Neural progenitor cell (in vitro differentiated cells): ENCODE results near the gene BTBD9. TPM values are rescaled to one million over a fixed set of nuclear protein-coding genes. Genes with fewer than 3 reads are reported as not detected.
A peak's percentile ranks its signal among the peaks of the same experiment; 100 is the strongest.

Experiments used
- DNase-seq: peaks from one replicate; pipeline ENCODE4 v3.0.0-alpha.2; 2016; ENCODE audit warnings: low spot score
- H2AFZ ChIP-seq: fragments of 200-600 bp; sonication (generic); replicated peaks from 2 replicates; pipeline ENCODE4 v1.6.1; 2016; ENCODE audit warnings: antibody characterized with exemption
- H3F3A ChIP-seq: fragments of 200-600 bp; sonication (generic); 2 replicates; pipeline ENCODE4 v1.6.1; 2016; ENCODE audit warnings: antibody characterized with exemption, low read depth
- H3K27ac ChIP-seq: fragments of 200-600 bp; sonication (generic); 2 replicates; pipeline ENCODE4 v1.5.1; 2016; ENCODE audit warnings: mild to moderate bottlenecking
- H3K27me3 ChIP-seq: fragments of 200-600 bp; sonication (generic); 2 replicates; pipeline ENCODE4 v1.6.1; 2016; ENCODE audit warnings: mild to moderate bottlenecking, moderate library complexity
- H3K36me3 ChIP-seq: fragments of 200-600 bp; sonication (generic); 2 replicates; pipeline ENCODE4 v1.5.1; 2016
- H3K4me1 ChIP-seq: fragments of 200-600 bp; sonication (generic); 2 replicates; pipeline ENCODE4 v1.6.1; 2016; ENCODE audit warnings: mixed run types
- H3K4me2 ChIP-seq: fragments of 200-600 bp; sonication (generic); 2 replicates; pipeline ENCODE4 v1.6.1; 2016
- H3K4me3 ChIP-seq: fragments of 200-600 bp; sonication (generic); 2 replicates; pipeline ENCODE4 v1.5.1; 2016
- H3K79me2 ChIP-seq: fragments of 200-600 bp; sonication (generic); 2 replicates; pipeline ENCODE4 v1.6.1; 2016; ENCODE audit warnings: low read depth
- H3K9ac ChIP-seq: fragments of 200-600 bp; sonication (generic); 2 replicates; pipeline ENCODE4 v1.6.1; 2016
- H3K9me3 ChIP-seq: fragments of 200-600 bp; sonication (generic); 2 replicates; pipeline ENCODE4 v1.5.1; 2016; ENCODE audit warnings: low read depth
- H4K20me1 ChIP-seq: fragments of 200-600 bp; sonication (generic); 2 replicates; pipeline ENCODE4 v1.6.1; 2016; ENCODE audit warnings: low read depth
- H3K27ac Mint-ChIP-seq: 3 replicates; pipeline ENCODE4 v1.8.0; 2021; ENCODE audit warnings: mixed read lengths
- H3K27me3 Mint-ChIP-seq: 2 replicates; pipeline ENCODE4 v1.8.0; 2022; ENCODE audit warnings: low read depth, mild to moderate bottlenecking, inconsistent platforms, moderate library complexity, mixed read lengths; ENCODE audit not compliant: insufficient read depth
- H3K36me3 Mint-ChIP-seq: 3 replicates; pipeline ENCODE4 v1.8.0; 2021; ENCODE audit warnings: mixed read lengths
- H3K4me1 Mint-ChIP-seq: 3 replicates; pipeline ENCODE4 v1.8.0; 2021; ENCODE audit warnings: mixed read lengths
- H3K4me3 Mint-ChIP-seq: 3 replicates; pipeline ENCODE4 v1.8.0; 2021; ENCODE audit warnings: mild to moderate bottlenecking, moderate library complexity, mixed read lengths
- H3K9me3 Mint-ChIP-seq: 3 replicates; pipeline ENCODE4 v1.8.0; 2020; ENCODE audit warnings: mixed read lengths
- EZH2 ChIP-seq: fragments of 200-600 bp; sonication (generic); IDR thresholded peaks from 2 replicates; pipeline ENCODE4 v1.6.1; 2017; ENCODE audit warnings: antibody characterized with exemption, mild to moderate bottlenecking, moderate library complexity
- EZH2phosphoT487 ChIP-seq: fragments of 200-600 bp; sonication (generic); IDR thresholded peaks from 2 replicates; pipeline ENCODE4 v1.6.1; 2017; ENCODE audit warnings: antibody characterized with exemption
- total RNA-seq: library from RNA; depleted of rRNA; stranded (reverse); fragments of >200 nt; gene quantifications from 2 replicates; pipeline ENCODE4 v1.2.3, GENCODE V29; 2015; ENCODE audit warnings: low replicate concordance
- TF ChIP-seq, protein P1 (sequence below): fragments of 200-600 bp; sonication (generic); IDR thresholded peaks from 2 replicates; pipeline ENCODE4 v1.5.1; 2017; ENCODE audit warnings: antibody characterized with exemption, mild to moderate bottlenecking

Gene BTBD9
- total RNA-seq, 1 donor from 2014 or later, result 16.9 TPM

DNA sequence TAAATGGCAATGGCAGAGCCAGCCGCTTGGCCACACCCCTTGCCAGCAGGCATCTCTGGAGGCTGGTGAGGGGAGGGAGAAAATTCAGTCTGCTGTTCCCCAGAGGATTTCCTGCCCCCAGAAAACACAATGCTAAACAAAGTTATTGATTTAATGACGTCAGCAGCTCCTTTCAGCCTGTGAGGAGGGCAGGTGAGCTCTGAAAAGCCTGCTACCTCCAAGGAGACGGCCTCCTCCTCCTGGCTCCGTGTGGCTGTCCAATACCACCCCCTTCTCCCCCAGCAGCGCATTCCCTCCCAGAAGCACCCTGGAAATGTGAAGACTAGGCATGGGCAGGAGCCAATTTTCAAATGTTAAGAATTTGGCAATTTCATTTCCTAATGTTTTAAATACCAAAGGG is 427.1 kb downstream of the BTBD9 start:
- Histone ChIP-seq H3K27ac (peak overlapping the region; percentile 36), H2AFZ (peak overlapping the region; percentile 69), H3K79me2 (no peaks in the 10 kb centered on the region), H3K27me3 (no peaks in the 10 kb centered on the region), H3K9me3 (no peaks in the 10 kb centered on the region), H3K36me3 (no peaks in the 10 kb centered on the region), H3K9ac (no peak overlapping the region), H3K4me3 (no peak overlapping the region), H3F3A (peaks cover 11% of the 10 kb centered on the region), H4K20me1 (no peaks in the 10 kb centered on the region), H3K4me2 (peak overlapping the region; percentile 46), H3K4me1 (peaks cover 40% of the 10 kb centered on the region)
- Mint-ChIP-seq H3K9me3 (no peaks in the 10 kb centered on the region), H3K36me3 (no peaks in the 10 kb centered on the region), H3K4me1 (peaks cover 64% of the 10 kb centered on the region), H3K4me3 (peak overlapping the region; percentile 24), H3K27ac (no peak overlapping the region), H3K27me3 (peaks cover 2% of the 10 kb centered on the region)
- no peak for TF ChIP-seq EZH2phosphoT487
- TF ChIP-seq EZH2, result no peak
- TF ChIP-seq, protein P1, sequence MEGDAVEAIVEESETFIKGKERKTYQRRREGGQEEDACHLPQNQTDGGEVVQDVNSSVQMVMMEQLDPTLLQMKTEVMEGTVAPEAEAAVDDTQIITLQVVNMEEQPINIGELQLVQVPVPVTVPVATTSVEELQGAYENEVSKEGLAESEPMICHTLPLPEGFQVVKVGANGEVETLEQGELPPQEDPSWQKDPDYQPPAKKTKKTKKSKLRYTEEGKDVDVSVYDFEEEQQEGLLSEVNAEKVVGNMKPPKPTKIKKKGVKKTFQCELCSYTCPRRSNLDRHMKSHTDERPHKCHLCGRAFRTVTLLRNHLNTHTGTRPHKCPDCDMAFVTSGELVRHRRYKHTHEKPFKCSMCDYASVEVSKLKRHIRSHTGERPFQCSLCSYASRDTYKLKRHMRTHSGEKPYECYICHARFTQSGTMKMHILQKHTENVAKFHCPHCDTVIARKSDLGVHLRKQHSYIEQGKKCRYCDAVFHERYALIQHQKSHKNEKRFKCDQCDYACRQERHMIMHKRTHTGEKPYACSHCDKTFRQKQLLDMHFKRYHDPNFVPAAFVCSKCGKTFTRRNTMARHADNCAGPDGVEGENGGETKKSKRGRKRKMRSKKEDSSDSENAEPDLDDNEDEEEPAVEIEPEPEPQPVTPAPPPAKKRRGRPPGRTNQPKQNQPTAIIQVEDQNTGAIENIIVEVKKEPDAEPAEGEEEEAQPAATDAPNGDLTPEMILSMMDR, result no peak
- DNase-seq, result peak; percentile 47

DNA sequence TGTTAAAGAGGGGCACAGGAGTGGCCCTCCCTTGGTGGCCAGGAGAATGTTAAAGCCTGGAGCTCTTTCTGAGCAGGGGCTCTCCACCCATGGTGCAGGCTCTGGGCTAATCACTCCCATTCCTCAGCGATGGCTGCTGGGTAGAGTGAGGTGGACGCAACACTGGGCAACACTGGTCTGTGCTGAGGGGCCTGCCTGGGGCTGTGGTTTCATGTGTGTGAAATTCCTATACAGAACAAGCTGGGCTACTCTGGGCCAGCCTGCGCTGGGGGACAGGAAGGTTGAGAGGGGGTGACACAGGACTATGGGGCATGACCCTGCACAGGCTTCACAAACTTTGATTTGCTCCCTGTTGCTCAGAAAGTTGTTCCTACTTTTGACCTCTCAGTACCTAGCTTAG is 427.6 kb downstream of the BTBD9 start:
- H4K20me1 ChIP-seq, result no peaks in the 10 kb centered on the region
- H3F3A ChIP-seq, result peaks cover 11% of the 10 kb centered on the region
- no peak overlapping the region for H3K4me2 ChIP-seq
- H3K79me2 ChIP-seq, result no peaks in the 10 kb centered on the region
- H3K27ac ChIP-seq, result no peak overlapping the region
- no peaks in the 10 kb centered on the region for H3K36me3 ChIP-seq
- no peak for TF ChIP-seq EZH2
- peaks cover 40% of the 10 kb centered on the region for H3K4me1 ChIP-seq
- Mint-ChIP-seq H3K4me1 (peaks cover 66% of the 10 kb centered on the region), H3K9me3 (no peaks in the 10 kb centered on the region), H3K27me3 (peaks cover 2% of the 10 kb centered on the region), H3K27ac (no peak overlapping the region), H3K4me3 (no peak overlapping the region), H3K36me3 (no peaks in the 10 kb centered on the region)
- H3K27me3 ChIP-seq, result no peaks in the 10 kb centered on the region
- H3K4me3 ChIP-seq, result no peak overlapping the region
- no peaks in the 10 kb centered on the region for H3K9me3 ChIP-seq
- H2AFZ ChIP-seq, result peak overlapping the region; percentile 69
- no peak for DNase-seq
- no peak overlapping the region for H3K9ac ChIP-seq

DNA sequence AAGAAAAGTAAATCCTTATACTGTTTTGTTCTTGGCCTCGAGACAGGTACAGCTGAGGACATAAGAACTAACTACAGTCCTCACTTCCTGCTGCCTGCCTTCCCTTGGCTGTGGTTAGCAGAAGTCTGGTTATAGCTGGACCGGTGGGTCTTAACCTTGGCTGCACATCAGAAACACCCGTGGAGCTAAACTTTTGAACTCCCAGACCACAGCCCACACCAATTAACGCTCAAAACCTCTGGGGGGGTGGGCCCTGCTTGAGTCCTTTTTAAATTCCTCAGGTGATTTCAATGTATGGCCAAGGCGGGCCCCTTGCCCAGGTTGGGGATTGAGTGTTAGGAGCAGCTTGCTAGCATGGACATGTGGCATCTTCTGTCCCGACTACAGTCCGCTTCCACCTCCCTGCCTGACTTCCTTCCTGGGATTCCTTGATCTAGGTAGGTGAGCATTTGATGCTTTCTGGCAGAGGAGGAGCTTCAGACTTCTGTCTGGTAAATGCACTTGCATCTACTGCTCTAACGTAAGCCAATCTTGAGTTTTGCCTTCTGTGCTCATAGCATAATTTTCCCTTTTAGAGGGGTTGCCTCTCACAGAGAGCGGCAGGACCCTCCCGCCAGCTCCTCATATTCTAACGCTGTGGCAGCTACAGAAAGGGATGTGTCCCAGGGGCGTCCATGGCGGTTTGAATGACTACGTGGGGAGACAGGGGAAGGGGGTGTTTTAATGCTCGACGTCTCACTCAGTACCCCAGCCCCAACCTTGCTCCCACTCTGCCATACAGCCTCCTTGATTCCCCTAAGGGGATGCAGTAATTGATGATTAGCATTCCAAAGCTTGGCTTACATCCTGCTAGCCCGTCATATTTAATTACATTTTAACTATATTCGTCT is 430.1 kb downstream of the BTBD9 start:
- H3K36me3 ChIP-seq, result no peaks in the 10 kb centered on the region
- Mint-ChIP-seq H3K4me1 (peaks cover 53% of the 10 kb centered on the region), H3K4me3 (no peak overlapping the region), H3K36me3 (peaks cover 2% of the 10 kb centered on the region), H3K27me3 (peaks cover 2% of the 10 kb centered on the region), H3K9me3 (peaks cover 5% of the 10 kb centered on the region), H3K27ac (no peak overlapping the region)
- no peaks in the 10 kb centered on the region for H4K20me1 ChIP-seq
- peaks cover 3% of the 10 kb centered on the region for H3F3A ChIP-seq
- H3K9me3 ChIP-seq, result no peaks in the 10 kb centered on the region
- H3K4me2 ChIP-seq, result no peak overlapping the region
- no peak overlapping the region for H3K27ac ChIP-seq
- peaks cover 19% of the 10 kb centered on the region for H3K4me1 ChIP-seq
- no peak for TF ChIP-seq EZH2phosphoT487
- no peak for TF ChIP-seq EZH2
- TF ChIP-seq, protein P1, result no peak
- no peak overlapping the region for H2AFZ ChIP-seq
- no peaks in the 10 kb centered on the region for H3K27me3 ChIP-seq
- H3K4me3 ChIP-seq, result no peak overlapping the region
- DNase-seq, result no peak
- no peak overlapping the region for H3K9ac ChIP-seq
- H3K79me2 ChIP-seq, result no peaks in the 10 kb centered on the region

DNA sequence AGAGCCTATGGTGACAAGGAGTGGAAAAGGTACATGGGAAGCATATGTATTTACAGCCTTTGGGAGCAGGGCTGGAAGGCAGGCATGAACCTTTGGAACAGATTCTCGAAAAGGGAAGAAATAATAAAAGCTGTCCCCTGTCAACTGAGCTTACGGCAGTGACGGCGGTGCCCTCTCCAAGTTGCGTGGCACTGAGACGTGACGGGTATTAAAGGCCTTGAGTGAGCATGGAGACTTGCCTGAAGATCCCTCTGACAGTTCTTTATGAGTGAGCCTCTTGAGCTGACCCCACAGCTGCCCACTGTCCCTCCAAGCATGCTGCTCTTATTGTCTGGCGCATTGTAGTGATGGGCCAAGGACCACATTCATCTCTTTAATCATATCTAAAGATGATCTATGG is 431.7 kb downstream of the BTBD9 start:
- Mint-ChIP-seq H3K27me3 (no peaks in the 10 kb centered on the region), H3K36me3 (peaks cover 2% of the 10 kb centered on the region), H3K4me1 (peaks cover 39% of the 10 kb centered on the region), H3K27ac (no peak overlapping the region), H3K4me3 (no peak overlapping the region), H3K9me3 (peaks cover 5% of the 10 kb centered on the region)
- H3K4me3 ChIP-seq, result no peak overlapping the region
- TF ChIP-seq, protein P1, result no peak
- no peak for TF ChIP-seq EZH2phosphoT487
- TF ChIP-seq EZH2, result no peak
- no peak overlapping the region for H3K27ac ChIP-seq
- no peaks in the 10 kb centered on the region for H3K79me2 ChIP-seq
- peaks cover 11% of the 10 kb centered on the region for H3K4me1 ChIP-seq
- no peak for DNase-seq
- no peaks in the 10 kb centered on the region for H3K27me3 ChIP-seq
- no peaks in the 10 kb centered on the region for H3K9me3 ChIP-seq
- H3K9ac ChIP-seq, result no peak overlapping the region
- no peak overlapping the region for H2AFZ ChIP-seq
- no peaks in the 10 kb centered on the region for H3K36me3 ChIP-seq
- no peak overlapping the region for H3K4me2 ChIP-seq
- H3F3A ChIP-seq, result peaks cover 3% of the 10 kb centered on the region
- H4K20me1 ChIP-seq, result no peaks in the 10 kb centered on the region
